Ovary (tissue), 3 donors: Measurements from ENCODE around the gene PKP3.

Source experiments
- CTCF ChIP-seq, 3 donors: fragments of 450-650 bp in 2 of 3; fragments of 200-600 bp in 1 of 3; IDR thresholded peaks; one replicate each; pipeline versions ENCODE4 v1.5.1 to v1.8.0; 2016 to 2022; ENCODE audit warnings: antibody characterized with exemption in 3 of 3, mild to moderate bottlenecking in 1 of 3
- EP300 ChIP-seq: sonication (generic); formaldehyde crosslinking; IDR thresholded peaks from one replicate; pipeline ENCODE4 v1.6.1; 2017; ENCODE audit warnings: antibody characterized with exemption
- POLR2A ChIP-seq: fragments of 450-650 bp; IDR thresholded peaks from one replicate; pipeline ENCODE4 v1.6.1; 2017; ENCODE audit warnings: antibody characterized with exemption, mild to moderate bottlenecking, moderate library complexity
- donor health status: DM: no; HTN: no; CAD: no.

GRCh38 chr11:416051-416756, 22.2 kb downstream of the PKP3 start:
- no peak for TF ChIP-seq CTCF (IDR thresholded peaks at IDR 0.05)
- no peak for TF ChIP-seq POLR2A
- no peak for TF ChIP-seq EP300
